NCI-H146 (cell line): ENCODE measurements around the gene DSCAML1.

Experiments used
- DNase-seq: peaks from one replicate; lab custom pipeline; 2025; lab: John Stamatoyannopoulos, UW

DSCAML1 gene

GRCh38 chr11:117663821-117664220 is 133.2 kb downstream of the DSCAML1 start:
- no peak for DNase-seq

GRCh38 chr11:117663414-117663813 is 133.6 kb downstream of the DSCAML1 start:
- no peak for DNase-seq

GRCh38 chr11:117662671-117663269 is 134.2 kb downstream of the DSCAML1 start:
- DNase-seq = no peak

- no peak for DNase-seq
Measured at GRCh38 chr11:117662255-117662654, 134.8 kb downstream of the DSCAML1 start.

- DNase-seq = no peak
Measured at GRCh38 chr11:117658809-117659208, 138.2 kb downstream of the DSCAML1 start.

- peak; percentile 40 for DNase-seq
Measured at GRCh38 chr11:117657794-117658193, 139.2 kb downstream of the DSCAML1 start.

GRCh38 chr11:117654281-117655255 is 142.4 kb downstream of the DSCAML1 start:
- no peak for DNase-seq

GRCh38 chr11:117652521-117652920 is 144.5 kb downstream of the DSCAML1 start:
- DNase-seq = no peak

- no peak for DNase-seq
Measured at GRCh38 chr11:117649296-117650055, 147.5 kb downstream of the DSCAML1 start.

GRCh38 chr11:117647872-117648271 is 149.1 kb downstream of the DSCAML1 start:
- no peak for DNase-seq

- no peak for DNase-seq
Measured at GRCh38 chr11:117647207-117647606, 149.8 kb downstream of the DSCAML1 start.

GRCh38 chr11:117646411-117646810 is 150.6 kb downstream of the DSCAML1 start:
- DNase-seq = no peak

- DNase-seq = no peak
Measured at GRCh38 chr11:117644403-117645155, 152.4 kb downstream of the DSCAML1 start.

- DNase-seq = no peak
Measured at GRCh38 chr11:117643606-117644300, 153.3 kb downstream of the DSCAML1 start.

- no peak for DNase-seq
Measured at GRCh38 chr11:117642835-117643234, 154.2 kb downstream of the DSCAML1 start.

- DNase-seq = no peak
Measured at GRCh38 chr11:117642396-117642795, 154.6 kb downstream of the DSCAML1 start.

- DNase-seq = no peak
Measured at GRCh38 chr11:117641008-117641915, 155.8 kb downstream of the DSCAML1 start.

- DNase-seq = no peak
Measured at GRCh38 chr11:117640041-117640440, 157.0 kb downstream of the DSCAML1 start.

- DNase-seq = no peak
Measured at GRCh38 chr11:117639601-117640000, 157.4 kb downstream of the DSCAML1 start.

GRCh38 chr11:117638911-117639543 is 158.0 kb downstream of the DSCAML1 start:
- peak; percentile 96 for DNase-seq
